Erythroblast (primary cell): ENCODE results near the gene ELL.

Experiments
- DNase-seq, 2 experiments: peaks; one replicate each; lab custom pipeline; 2025; lab: John Stamatoyannopoulos, UW
- GATA1 ChIP-seq: IDR thresholded peaks from 2 replicates; pipeline ENCODE4 v1.6.1; 2011; ENCODE audit warnings: low read depth, mild to moderate bottlenecking, control low read depth, low read length, moderate library complexity
- POLR2A ChIP-seq: IDR thresholded peaks from 2 replicates; pipeline ENCODE4 v1.6.1; 2011; ENCODE audit warnings: mild to moderate bottlenecking, low read length

Gene ELL

GRCh38 chr19:18473003-18473705, 48.7 kb downstream of the ELL start:
- TF ChIP-seq GATA1 (no peak), POLR2A (no peak)

DNA sequence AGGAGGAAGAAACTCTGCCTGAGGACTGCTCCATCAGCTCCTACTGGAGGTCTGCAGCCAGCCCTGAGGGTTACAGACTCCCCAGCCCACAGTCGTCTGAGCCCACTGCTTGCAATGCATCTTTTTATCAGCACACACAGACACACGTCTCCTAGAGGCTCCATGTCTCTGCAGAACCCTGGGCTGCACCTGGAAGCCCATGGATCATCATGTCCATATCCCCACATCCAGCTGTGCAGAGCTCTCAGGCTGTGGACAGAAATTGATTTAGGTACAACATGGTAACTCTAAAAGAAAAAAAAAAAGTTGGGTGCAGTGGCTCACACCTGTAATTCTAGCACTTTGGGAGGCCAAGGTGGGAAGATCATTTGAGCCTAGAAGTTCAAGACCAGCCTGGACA, 51.1 kb downstream of the ELL start:
- TF ChIP-seq POLR2A (no peak), GATA1 (no peak)
- DNase-seq, result no peak

More at GRCh38 chr19:18473003-18473705, 48.7 kb downstream of the ELL start:
- DNase-seq, result no peak

- peak; percentile 79 to 89 for DNase-seq
- TF ChIP-seq GATA1, result no peak
- no peak for TF ChIP-seq POLR2A
Measured at GRCh38 chr19:18469069-18469846, 52.6 kb downstream of the ELL start.

DNA sequence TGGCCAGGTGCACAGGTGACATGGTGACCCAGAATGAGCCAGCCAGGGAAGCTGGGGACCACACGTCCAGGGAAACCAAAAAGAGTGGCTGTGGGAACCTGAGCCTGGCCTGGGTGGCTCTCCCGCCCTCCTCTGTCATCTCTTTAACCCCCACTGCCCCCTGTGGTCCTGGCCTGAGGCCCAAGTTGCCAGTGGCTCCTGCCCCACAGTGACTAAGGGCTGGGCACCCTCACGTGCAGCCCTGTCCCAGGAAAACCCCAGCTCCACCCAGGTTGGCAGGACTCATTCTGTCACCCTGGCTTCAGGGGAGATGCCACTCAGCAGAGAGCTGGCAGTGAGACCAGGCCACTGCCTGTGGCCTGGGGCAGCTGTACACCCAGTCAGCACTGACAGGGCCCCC, 53.4 kb downstream of the ELL start:
- no peak for DNase-seq
- TF ChIP-seq GATA1, result no peak
- no peak for TF ChIP-seq POLR2A

- TF ChIP-seq GATA1 (no peak), POLR2A (no peak)
- DNase-seq, result no peak
Measured at GRCh38 chr19:18467978-18468377, 53.9 kb downstream of the ELL start.

- DNase-seq, result no peak
Measured at GRCh38 chr19:18466354-18466753, 55.5 kb downstream of the ELL start.

GRCh38 chr19:18465964-18466339, 55.9 kb downstream of the ELL start:
- no peak for TF ChIP-seq POLR2A
- TF ChIP-seq GATA1, result no peak
- no peak for DNase-seq

More at GRCh38 chr19:18466354-18466753, 55.5 kb downstream of the ELL start:
- TF ChIP-seq POLR2A, result no peak
- TF ChIP-seq GATA1, result no peak

DNA sequence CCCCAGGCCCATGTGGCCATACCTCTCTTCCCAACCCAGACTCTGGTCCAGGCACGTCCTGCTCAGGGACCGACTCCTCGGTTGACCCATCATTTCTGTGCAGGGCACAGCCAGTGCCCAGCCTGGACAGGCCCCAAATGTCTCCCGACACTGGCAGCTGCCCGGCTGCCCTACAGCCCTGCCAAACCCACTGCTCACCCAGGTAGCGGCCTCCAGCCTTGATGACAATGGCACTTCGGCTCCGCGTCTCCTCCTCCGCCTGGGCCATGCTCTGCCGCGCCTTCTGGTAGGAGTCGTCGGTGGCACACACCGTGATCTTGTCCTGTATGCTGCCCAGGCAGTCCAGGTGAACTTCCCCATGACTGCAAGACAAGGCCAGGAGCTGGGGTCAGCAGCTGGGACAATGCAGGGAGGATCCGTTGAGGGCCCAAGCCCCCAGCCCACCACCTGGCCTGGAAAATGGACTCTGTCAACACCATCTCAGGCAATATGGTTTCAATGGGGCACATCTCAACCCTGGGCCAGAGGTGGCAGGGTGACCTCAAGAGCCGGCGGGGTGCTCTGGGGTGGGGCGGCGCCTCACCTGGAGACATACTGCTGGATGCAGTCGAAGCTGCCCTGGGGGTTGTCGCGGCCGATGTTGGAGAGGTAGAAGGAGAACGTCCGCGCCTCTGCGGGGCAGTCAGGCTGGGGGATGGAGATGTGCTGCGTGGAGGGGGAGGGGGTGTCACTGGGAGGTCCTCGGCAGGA, 56.5 kb downstream of the ELL start:
- TF ChIP-seq POLR2A, result no peak
- TF ChIP-seq GATA1, result no peak
- no peak for DNase-seq

- TF ChIP-seq POLR2A, result no peak
- TF ChIP-seq GATA1, result no peak
- DNase-seq, result no peak
Measured at GRCh38 chr19:18464646-18465045, 57.2 kb downstream of the ELL start.

- DNase-seq, result no peak
- TF ChIP-seq POLR2A (no peak), GATA1 (no peak)
Measured at GRCh38 chr19:18461471-18461870, 60.4 kb downstream of the ELL start.

- TF ChIP-seq POLR2A, result no peak
- no peak for TF ChIP-seq GATA1
- DNase-seq, result no peak
Measured at GRCh38 chr19:18460900-18461299, 61.0 kb downstream of the ELL start.

DNA sequence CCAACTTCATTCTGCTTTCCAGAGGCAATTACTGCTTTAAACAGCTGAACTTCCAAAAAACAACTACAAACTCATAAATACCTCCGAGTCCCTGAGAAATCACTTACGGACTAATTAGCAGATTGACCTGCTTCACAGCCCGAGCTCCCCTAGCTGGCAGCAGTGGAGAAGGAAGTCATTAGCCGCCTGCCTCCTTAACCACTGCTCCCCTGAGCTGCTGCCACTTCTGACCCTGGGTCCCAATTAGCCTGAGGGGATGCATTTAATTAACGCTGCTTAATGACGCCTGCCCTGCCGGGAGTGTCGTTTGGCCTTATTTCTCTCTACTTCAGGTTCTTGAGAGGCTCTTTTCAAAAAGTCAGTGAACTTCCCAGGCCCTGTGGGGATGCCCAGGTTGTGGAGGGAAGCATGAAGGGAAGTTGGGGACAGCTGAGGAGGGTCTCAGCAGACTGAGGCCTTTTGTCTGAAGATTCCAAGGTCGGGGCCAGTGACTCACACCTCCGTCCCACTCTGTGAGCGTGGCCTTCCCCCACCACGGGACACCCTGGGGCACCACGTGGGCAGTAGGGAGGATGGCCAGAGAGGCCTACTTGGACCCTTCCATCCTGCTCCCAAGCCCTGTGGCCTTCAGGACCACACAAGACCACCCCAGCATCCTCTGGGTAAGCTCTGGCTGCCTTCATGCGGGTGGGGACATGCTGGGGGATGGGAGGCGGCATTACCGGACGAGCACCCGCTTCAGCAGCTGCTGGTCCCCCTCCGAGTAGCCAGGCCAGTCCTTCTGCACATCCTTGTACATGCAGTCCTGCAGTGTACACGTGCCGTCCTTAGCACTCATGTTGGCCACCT, 64.2 kb downstream of the ELL start:
- no peak for DNase-seq
- no peak for TF ChIP-seq POLR2A
- TF ChIP-seq GATA1, result no peak

GRCh38 chr19:18456974-18457373, 64.9 kb downstream of the ELL start:
- no peak for DNase-seq
- no peak for TF ChIP-seq POLR2A
- TF ChIP-seq GATA1, result no peak
